ENCODE measurements around the gene TBC1D22A. TPM values are rescaled to one million over a fixed set of nuclear protein-coding genes. Genes with fewer than 3 reads are reported as not detected.

Gene TBC1D22A
- total and polyA plus RNA-seq, 11 donors = 9.4 to 30.7 (median 18.6) TPM

DNA sequence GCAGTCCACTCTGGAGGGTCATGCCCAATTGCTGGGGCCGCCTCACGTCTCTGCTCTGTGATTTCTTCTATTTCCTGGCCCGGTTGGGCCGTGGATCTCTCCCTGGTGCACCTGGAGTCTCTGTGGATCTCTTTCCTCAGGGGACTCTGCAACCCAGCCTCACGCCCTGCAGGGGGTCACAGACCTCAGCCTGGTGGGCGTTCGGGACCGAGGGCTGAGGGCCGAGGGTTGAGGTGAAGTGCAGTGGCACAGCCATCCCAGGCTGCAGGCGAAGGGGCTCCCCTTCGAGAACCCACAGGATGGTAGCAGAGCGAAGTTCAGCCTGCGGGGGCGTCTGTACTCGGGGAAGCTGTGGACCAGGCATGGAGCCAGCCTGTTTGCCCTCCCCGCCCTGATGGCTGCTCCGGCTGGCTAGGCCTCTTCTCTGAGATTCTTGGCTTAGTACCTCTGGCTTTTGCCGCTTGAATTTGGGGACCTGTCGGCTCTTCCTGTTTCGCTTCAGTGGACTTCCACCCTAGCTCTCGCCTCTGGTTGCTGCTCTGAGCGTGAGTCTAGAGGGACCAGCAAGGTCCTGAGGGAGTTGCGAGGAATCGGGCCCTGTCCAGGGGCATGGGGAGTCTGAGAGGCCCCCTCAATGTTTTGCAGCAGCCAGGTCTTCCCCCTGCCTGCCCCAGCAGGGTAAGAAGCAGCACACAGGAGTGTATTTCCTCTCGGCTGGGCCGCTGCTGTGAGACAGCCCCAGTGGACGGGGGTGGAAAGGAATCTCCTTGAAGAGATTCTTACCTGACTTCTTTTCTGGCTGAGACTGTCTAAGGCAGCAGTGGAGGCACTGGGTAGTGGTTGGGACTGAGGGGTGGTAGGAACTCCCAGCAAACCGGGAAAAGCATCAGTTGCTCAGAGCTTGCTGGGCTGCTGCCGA, 140.8 kb downstream of the TBC1D22A start:
- ATAC-seq (peak in 1 of 4 donors; percentile 11), DNase-seq (no peak)
- H3K4me3 ChIP-seq = no peak overlapping the region
- no peaks in the 10 kb centered on the region for H3K4me1 ChIP-seq
- no peak for TF ChIP-seq POLR2A (IDR thresholded peaks at IDR 0.05)
- TF ChIP-seq, protein P1, sequence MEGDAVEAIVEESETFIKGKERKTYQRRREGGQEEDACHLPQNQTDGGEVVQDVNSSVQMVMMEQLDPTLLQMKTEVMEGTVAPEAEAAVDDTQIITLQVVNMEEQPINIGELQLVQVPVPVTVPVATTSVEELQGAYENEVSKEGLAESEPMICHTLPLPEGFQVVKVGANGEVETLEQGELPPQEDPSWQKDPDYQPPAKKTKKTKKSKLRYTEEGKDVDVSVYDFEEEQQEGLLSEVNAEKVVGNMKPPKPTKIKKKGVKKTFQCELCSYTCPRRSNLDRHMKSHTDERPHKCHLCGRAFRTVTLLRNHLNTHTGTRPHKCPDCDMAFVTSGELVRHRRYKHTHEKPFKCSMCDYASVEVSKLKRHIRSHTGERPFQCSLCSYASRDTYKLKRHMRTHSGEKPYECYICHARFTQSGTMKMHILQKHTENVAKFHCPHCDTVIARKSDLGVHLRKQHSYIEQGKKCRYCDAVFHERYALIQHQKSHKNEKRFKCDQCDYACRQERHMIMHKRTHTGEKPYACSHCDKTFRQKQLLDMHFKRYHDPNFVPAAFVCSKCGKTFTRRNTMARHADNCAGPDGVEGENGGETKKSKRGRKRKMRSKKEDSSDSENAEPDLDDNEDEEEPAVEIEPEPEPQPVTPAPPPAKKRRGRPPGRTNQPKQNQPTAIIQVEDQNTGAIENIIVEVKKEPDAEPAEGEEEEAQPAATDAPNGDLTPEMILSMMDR (IDR thresholded peaks at IDR 0.05) = no peak
- intact Hi-C loops (cut with DNase I) = no loop called here
- peaks cover 0 to 22% (median 5%) of the 10 kb centered on the region in 9 donors for H3K36me3 ChIP-seq
- no peaks in the 10 kb centered on the region for H3K9me3 ChIP-seq
- H3K27ac ChIP-seq = no peak overlapping the region
- H3K27me3 ChIP-seq = no peaks in the 10 kb centered on the region
- 90 to 94% (median 92%) methylated on average over 27 to 29 of the region's 29 CpGs for WGBS, 4 donors

DNA sequence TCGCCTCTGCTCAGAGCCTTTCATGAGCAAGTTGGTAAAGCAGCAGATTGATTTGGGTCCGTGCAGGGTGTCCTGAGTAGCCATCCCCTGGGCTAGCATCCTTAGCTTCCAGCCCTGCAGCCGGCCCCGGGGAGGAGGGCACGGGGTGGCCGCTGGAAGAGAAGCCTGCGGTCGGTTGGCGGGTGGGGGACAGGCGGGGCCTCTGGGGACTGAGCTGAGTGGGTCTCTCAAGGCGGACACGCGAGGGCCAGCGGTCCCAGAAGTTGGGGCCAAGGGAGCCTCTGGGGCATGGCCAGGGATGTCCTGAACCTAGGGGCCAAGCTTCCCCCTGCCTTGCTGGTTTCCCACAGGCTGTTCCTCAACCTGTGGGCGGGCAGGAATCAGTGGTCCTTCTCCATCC, 143.0 kb downstream of the TBC1D22A start:
- H3K27me3 ChIP-seq = no peaks in the 10 kb centered on the region
- no peaks in the 10 kb centered on the region for H3K4me1 ChIP-seq
- DNase-seq (no peak), ATAC-seq (no peak)
- H3K36me3 ChIP-seq = peaks cover 0 to 22% (median 5%) of the 10 kb centered on the region in 9 donors
- intact Hi-C loops (cut with DNase I) = no loop called here
- H3K9me3 ChIP-seq = no peaks in the 10 kb centered on the region
- TF ChIP-seq POLR2A (IDR thresholded peaks at IDR 0.05) = no peak
- TF ChIP-seq, protein P1 (IDR thresholded peaks at IDR 0.05) = no peak
- no peak overlapping the region for H3K4me3 ChIP-seq
- WGBS, 4 donors = 68 to 97% (median 95%) methylated on average over 3 to 15 of the region's 15 CpGs
- H3K27ac ChIP-seq = no peak overlapping the region

DNA sequence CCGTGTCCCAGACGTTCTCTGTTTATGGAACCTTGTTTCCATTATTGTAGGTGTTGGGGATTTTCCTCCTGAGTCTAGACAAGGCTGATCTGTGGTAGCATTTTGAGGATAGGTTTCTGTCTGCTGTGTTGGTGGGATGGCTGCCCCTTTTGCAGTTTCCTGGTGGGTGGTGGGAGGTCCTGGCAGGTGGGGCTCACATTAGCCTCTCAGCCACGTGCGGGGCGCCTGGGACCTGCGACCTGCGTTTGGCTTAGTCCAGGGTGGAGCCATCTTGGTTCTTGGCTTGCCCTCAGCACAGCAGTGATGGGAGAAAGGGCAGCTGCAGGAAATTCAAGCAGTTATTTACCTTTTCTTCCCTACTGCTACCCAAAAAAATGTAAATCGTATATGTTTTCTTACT, 143.4 kb downstream of the TBC1D22A start:
- TF ChIP-seq, protein P1 (IDR thresholded peaks at IDR 0.05) = no peak
- TF ChIP-seq POLR2A (IDR thresholded peaks at IDR 0.05) = no peak
- DNase-seq (no peak), ATAC-seq (no peak)
- H3K4me3 ChIP-seq = no peak overlapping the region
- no peaks in the 10 kb centered on the region for H3K4me1 ChIP-seq
- H3K27me3 ChIP-seq = no peaks in the 10 kb centered on the region
- H3K27ac ChIP-seq = no peak overlapping the region
- peaks cover 0 to 22% (median 5%) of the 10 kb centered on the region in 9 donors for H3K36me3 ChIP-seq
- no peaks in the 10 kb centered on the region for H3K9me3 ChIP-seq
- intact Hi-C loops (cut with DNase I) = no loop called here
- 84 to 93% (median 89%) methylated on average over 8 of the region's 8 CpGs for WGBS, 4 donors

DNA sequence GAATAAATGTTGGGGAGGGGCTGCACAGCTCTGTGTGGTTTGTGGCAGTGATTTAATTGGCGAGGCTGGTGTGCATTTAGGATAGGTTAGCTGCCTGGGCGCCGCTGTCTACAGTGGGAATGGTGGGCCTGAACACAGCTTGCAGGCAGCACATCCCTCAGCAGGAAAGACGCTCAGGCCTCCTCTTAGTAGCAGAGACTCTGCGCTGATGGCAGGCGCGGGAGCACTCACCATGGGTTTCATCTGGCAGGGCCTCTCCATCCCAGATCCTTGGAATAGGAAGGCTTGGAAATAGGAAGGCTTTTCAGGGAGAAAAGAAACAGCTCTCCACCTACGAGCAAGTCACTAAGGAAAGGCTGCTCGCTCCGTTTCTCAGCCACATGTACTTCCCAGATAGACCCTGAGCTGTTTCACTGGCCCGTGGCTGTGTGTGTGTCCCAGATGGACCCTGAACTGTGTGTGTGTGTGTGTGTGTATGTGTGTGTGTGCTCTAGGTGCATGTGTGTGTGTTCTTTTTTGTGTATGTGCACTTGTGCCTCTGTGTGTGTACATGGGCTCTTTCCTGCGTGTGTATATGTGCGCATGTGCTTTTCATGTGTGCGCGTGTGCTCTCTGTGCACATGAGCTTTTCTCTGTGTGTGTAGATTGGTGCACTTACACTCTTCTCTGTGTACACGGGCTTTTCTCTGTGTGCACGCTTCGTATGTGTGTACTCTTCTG, 144.0 kb downstream of the TBC1D22A start:
- Histone ChIP-seq H3K27ac (no peak overlapping the region), H3K4me1 (no peaks in the 10 kb centered on the region), H3K9me3 (no peaks in the 10 kb centered on the region), H3K27me3 (no peaks in the 10 kb centered on the region), H3K4me3 (no peak overlapping the region), H3K36me3 (peaks cover 0 to 22% (median 5%) of the 10 kb centered on the region in 9 donors)
- intact Hi-C loops (cut with DNase I) = no loop called here
- WGBS, 4 donors = 94 to 98% (median 97%) methylated on average over 15 to 18 of the region's 18 CpGs
- TF ChIP-seq POLR2A (IDR thresholded peaks at IDR 0.05) = no peak
- TF ChIP-seq, protein P1 (IDR thresholded peaks at IDR 0.05) = no peak
- DNase-seq = no peak
- ATAC-seq = no peak

Data from heart left ventricle (tissue), 16 donors.